SK-N-MC (cell line): ENCODE data around the gene COL6A3.

ENCODE experiments used
- EZH2 ChIP-seq: fragments of 200-600 bp; sonication (generic); IDR thresholded peaks from one replicate; pipeline ENCODE4 v1.6.1; 2017; ENCODE audit warnings: antibody characterized with exemption
- FOXP2 ChIP-seq: optimal IDR thresholded peaks from 2 replicates; pipeline ENCODE3; 2011; ENCODE audit warnings: mild to moderate bottlenecking, moderate library complexity; ENCODE audit not compliant: insufficient read depth; ENCODE audit errors: extremely low read length, control extremely low read depth
- POLR2AphosphoS5 ChIP-seq: IDR thresholded peaks from 2 replicates; pipeline ENCODE4 v1.6.1; 2012; ENCODE audit warnings: mild to moderate bottlenecking, low read depth, low read length, borderline replicate concordance

- TF ChIP-seq EZH2 (no peak), POLR2AphosphoS5 (no peak), FOXP2 (no peak)
These were observed 9.6 kb downstream of the COL6A3 start for GRCh38 chr2:237404413-237404812.
